ENCODE measurements around the gene POLRMT.

DNA sequence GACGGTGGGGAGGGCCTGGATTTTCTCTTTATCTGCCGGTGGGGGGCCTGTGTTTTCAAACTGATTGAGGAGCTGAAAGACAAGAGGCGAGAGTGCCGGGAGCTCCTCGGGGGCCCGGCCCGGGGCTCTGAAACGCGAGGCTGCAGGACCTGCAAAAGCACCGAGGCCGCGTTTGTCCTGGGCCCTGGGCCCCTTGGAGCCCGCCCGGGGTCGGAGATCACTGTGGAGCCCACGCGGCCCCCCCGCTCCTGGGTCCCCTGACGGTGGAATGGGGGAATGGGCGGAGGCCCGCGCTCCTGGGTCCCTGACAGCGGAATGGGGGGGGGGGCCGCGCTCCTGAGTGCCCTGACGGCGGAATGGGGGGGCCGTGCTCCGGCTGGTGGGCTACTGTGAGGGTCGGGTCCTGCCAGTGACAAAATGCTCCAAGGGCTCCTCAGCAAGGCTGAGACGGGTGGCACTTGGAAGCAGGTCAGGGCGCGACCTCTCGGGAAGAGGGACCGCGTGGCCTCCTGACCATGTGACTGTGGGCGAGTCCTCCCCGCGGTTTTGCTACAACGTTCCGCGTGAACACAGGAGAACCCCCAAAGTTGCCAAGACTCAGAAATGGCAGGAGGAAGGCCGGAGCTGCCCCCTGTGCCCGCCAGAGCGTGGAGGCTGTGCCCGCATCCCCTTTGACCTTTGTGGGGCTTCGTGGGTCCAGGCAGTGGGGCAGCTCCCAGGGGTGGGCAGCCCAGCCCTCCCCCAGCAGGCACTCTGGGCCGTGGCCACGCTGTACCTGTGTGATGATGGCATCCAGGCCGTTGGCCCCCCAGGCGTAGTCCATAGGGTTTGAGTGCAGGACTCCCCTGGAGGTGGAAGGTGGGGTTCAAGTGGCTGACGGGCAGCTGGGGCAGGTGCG is 15.8 kb upstream of the POLRMT start:
- TF ChIP-seq, protein P1, sequence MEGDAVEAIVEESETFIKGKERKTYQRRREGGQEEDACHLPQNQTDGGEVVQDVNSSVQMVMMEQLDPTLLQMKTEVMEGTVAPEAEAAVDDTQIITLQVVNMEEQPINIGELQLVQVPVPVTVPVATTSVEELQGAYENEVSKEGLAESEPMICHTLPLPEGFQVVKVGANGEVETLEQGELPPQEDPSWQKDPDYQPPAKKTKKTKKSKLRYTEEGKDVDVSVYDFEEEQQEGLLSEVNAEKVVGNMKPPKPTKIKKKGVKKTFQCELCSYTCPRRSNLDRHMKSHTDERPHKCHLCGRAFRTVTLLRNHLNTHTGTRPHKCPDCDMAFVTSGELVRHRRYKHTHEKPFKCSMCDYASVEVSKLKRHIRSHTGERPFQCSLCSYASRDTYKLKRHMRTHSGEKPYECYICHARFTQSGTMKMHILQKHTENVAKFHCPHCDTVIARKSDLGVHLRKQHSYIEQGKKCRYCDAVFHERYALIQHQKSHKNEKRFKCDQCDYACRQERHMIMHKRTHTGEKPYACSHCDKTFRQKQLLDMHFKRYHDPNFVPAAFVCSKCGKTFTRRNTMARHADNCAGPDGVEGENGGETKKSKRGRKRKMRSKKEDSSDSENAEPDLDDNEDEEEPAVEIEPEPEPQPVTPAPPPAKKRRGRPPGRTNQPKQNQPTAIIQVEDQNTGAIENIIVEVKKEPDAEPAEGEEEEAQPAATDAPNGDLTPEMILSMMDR (IDR thresholded peaks at IDR 0.05; ENCODE audit: poor library complexity), result no peak
- TF ChIP-seq EZH2 (IDR thresholded peaks at IDR 0.05; ENCODE audit: borderline replicate concordance), result no peak

Data from hepatocyte (in vitro differentiated cells).